Measurements from ENCODE around the gene CCDC7. TPM values are rescaled to one million over a fixed set of nuclear protein-coding genes. Genes with fewer than 3 reads are reported as not detected.

The CCDC7 gene
- total RNA-seq, 1 experiment from 2014 or later = 7.4 TPM

DNA sequence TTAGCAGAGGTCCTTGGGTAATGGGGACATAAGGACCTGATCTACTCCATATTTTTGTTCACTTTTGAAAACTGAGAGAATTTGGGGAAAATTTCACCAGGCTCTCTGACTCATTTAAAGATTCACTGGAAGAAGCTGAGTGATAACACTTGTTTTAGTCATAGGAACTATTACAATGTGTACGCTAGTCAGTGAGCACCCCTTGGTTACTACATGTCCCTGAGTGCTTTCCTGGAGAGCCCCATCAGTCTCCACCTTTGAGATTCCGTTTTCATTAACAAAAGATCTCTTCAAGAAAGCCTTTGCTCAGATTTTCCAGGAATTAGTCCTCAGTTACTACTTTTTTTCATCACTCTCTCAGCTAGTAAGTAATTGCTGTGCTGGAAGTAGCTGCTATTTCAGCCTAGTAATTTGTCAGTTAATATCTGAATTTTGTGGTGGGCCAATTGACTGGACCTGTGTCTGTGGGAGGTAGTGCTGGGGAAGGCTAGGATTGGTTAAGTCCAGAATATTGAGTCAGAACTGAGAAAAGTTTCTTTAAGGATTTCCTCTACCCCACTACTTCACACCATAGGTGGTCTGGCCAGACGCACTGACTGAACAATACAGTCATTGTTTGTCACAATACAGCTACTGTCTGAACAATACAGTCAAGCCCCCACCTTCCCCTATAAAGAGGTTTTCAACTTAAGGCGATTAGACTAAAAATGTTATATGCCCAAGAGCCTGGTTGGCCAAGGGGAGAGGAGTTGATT is 235.0 kb downstream of the CCDC7 start:
- Mint-ChIP-seq H3K4me3 (ENCODE audit: low read depth, unreplicated experiment) (no peak overlapping the region), H3K4me1 (ENCODE audit: low read depth, unreplicated experiment) (no peaks in the 10 kb centered on the region), H3K27ac (ENCODE audit: unreplicated experiment) (no peak overlapping the region), H3K27me3 (ENCODE audit: unreplicated experiment) (no peaks in the 10 kb centered on the region), H3K9me3 (ENCODE audit: low read depth, unreplicated experiment) (peaks cover 8% of the 10 kb centered on the region), H3K36me3 (ENCODE audit: insufficient read depth, unreplicated experiment) (no peaks in the 10 kb centered on the region)
- TF ChIP-seq CTCF (IDR thresholded peaks at IDR 0.05; ENCODE audit: unreplicated experiment) = no peak
- intact Hi-C loops (cut with micrococcal nuclease; ENCODE audit: unreplicated experiment) = no loop called here
- BruUV-seq (replicated peaks) = no TSS peak
- no peak for DNase-seq
- CTCF ChIA-PET = no interaction called here

- Mint-ChIP-seq H3K4me3 (ENCODE audit: low read depth, unreplicated experiment) (no peak overlapping the region), H3K9me3 (ENCODE audit: low read depth, unreplicated experiment) (peaks cover 8% of the 10 kb centered on the region), H3K27me3 (ENCODE audit: unreplicated experiment) (no peaks in the 10 kb centered on the region), H3K4me1 (ENCODE audit: low read depth, unreplicated experiment) (no peaks in the 10 kb centered on the region), H3K36me3 (ENCODE audit: insufficient read depth, unreplicated experiment) (no peaks in the 10 kb centered on the region), H3K27ac (ENCODE audit: unreplicated experiment) (no peak overlapping the region)
- no peak for TF ChIP-seq CTCF (IDR thresholded peaks at IDR 0.05; ENCODE audit: unreplicated experiment)
- CTCF ChIA-PET = no interaction called here
- intact Hi-C loops (cut with micrococcal nuclease; ENCODE audit: unreplicated experiment) = no loop called here
- BruUV-seq (replicated peaks) = no TSS peak
- no peak for DNase-seq
Measured at GRCh38 chr10:32684291-32684690, 238.4 kb downstream of the CCDC7 start.

GRCh38 chr10:32687116-32687515 is 241.2 kb downstream of the CCDC7 start:
- Mint-ChIP-seq H3K36me3 (ENCODE audit: insufficient read depth, unreplicated experiment) (no peaks in the 10 kb centered on the region), H3K27me3 (ENCODE audit: unreplicated experiment) (no peaks in the 10 kb centered on the region), H3K4me3 (ENCODE audit: low read depth, unreplicated experiment) (no peak overlapping the region), H3K27ac (ENCODE audit: unreplicated experiment) (no peak overlapping the region), H3K4me1 (ENCODE audit: low read depth, unreplicated experiment) (peaks cover 15% of the 10 kb centered on the region), H3K9me3 (ENCODE audit: low read depth, unreplicated experiment) (peaks cover 8% of the 10 kb centered on the region)
- intact Hi-C loops (cut with micrococcal nuclease; ENCODE audit: unreplicated experiment) = no loop called here
- CTCF ChIA-PET = no interaction called here
- no TSS peak for BruUV-seq (replicated peaks)
- TF ChIP-seq CTCF (IDR thresholded peaks at IDR 0.05; ENCODE audit: unreplicated experiment) = no peak
- DNase-seq = no peak

GRCh38 chr10:32687546-32687945 is 241.6 kb downstream of the CCDC7 start:
- no peak for TF ChIP-seq CTCF (IDR thresholded peaks at IDR 0.05; ENCODE audit: unreplicated experiment)
- Mint-ChIP-seq H3K4me1 (ENCODE audit: low read depth, unreplicated experiment) (peaks cover 20% of the 10 kb centered on the region), H3K36me3 (ENCODE audit: insufficient read depth, unreplicated experiment) (no peaks in the 10 kb centered on the region), H3K27ac (ENCODE audit: unreplicated experiment) (no peak overlapping the region), H3K27me3 (ENCODE audit: unreplicated experiment) (no peaks in the 10 kb centered on the region), H3K4me3 (ENCODE audit: low read depth, unreplicated experiment) (no peak overlapping the region), H3K9me3 (ENCODE audit: low read depth, unreplicated experiment) (peaks cover 6% of the 10 kb centered on the region)
- DNase-seq = no peak
- intact Hi-C loops (cut with micrococcal nuclease; ENCODE audit: unreplicated experiment) = no loop called here
- CTCF ChIA-PET = no interaction called here
- no TSS peak for BruUV-seq (replicated peaks)

Measured in Calu3 (cell line).